GM12873 (cell line): ENCODE measurements around the gene CYP4F22.

Source experiments
- CTCF ChIP-seq: IDR thresholded peaks from 2 replicates; pipeline ENCODE4 v1.5.1; 2012; ENCODE audit warnings: low read depth, mild to moderate bottlenecking, moderate library complexity, low read length, control low read depth; ENCODE audit not compliant: insufficient read depth; ENCODE audit errors: missing control alignments

Gene CYP4F22

GRCh38 chr19:15570420-15570819 is 62.1 kb downstream of the CYP4F22 start:
- TF ChIP-seq CTCF = no peak

GRCh38 chr19:15575406-15575805 is 67.1 kb downstream of the CYP4F22 start:
- no peak for TF ChIP-seq CTCF

GRCh38 chr19:15576526-15577156 is 68.3 kb downstream of the CYP4F22 start:
- TF ChIP-seq CTCF = no peak

- TF ChIP-seq CTCF = no peak
Observed at GRCh38 chr19:15577184-15577771, 69.0 kb downstream of the CYP4F22 start.

GRCh38 chr19:15583346-15583745 is 75.0 kb downstream of the CYP4F22 start:
- no peak for TF ChIP-seq CTCF

- TF ChIP-seq CTCF = no peak
Observed at GRCh38 chr19:15584095-15584494, 75.8 kb downstream of the CYP4F22 start.

- peak; percentile 93 for TF ChIP-seq CTCF
Observed at GRCh38 chr19:15584541-15585115, 76.3 kb downstream of the CYP4F22 start.
